Fibroblast of skin of back (primary cell): ENCODE measurements around the gene TULP4.
"Not testable (repeated sequence)": the region's sequence is repeated elsewhere in the genome, so short reads cannot be mapped to it uniquely, and the experiment has no call there.

ENCODE experiments used
- DNase-seq: peaks from one replicate; pipeline ENCODE4 v3.0.0-alpha.2; 2013

TULP4 gene

GRCh38 chr6:158328952-158329351 lies 16.7 kb downstream of the TULP4 start:
- DNase-seq, result no peak

GRCh38 chr6:158329531-158329930 lies 17.3 kb downstream of the TULP4 start:
- peak; percentile 13 for DNase-seq

GRCh38 chr6:158330016-158330415 lies 17.8 kb downstream of the TULP4 start:
- DNase-seq, result no peak

- no peak for DNase-seq
These were observed 20.0 kb downstream of the TULP4 start for GRCh38 chr6:158332237-158332636.

- DNase-seq, result no peak
These were observed 20.8 kb downstream of the TULP4 start for GRCh38 chr6:158333094-158333493.

GRCh38 chr6:158334534-158334933 lies 22.3 kb downstream of the TULP4 start:
- no peak for DNase-seq

- DNase-seq, result no peak
These were observed 25.1 kb downstream of the TULP4 start for GRCh38 chr6:158337332-158337731.

- DNase-seq, result no peak
These were observed 26.2 kb downstream of the TULP4 start for GRCh38 chr6:158338311-158339112.

- not testable (repeated sequence) for DNase-seq
These were observed 26.9 kb downstream of the TULP4 start for GRCh38 chr6:158339197-158339596.

GRCh38 chr6:158340252-158340651 lies 28.0 kb downstream of the TULP4 start:
- no peak for DNase-seq

- no peak for DNase-seq
These were observed 32.3 kb downstream of the TULP4 start for GRCh38 chr6:158344534-158344933.

- not testable (repeated sequence) for DNase-seq
These were observed 33.2 kb downstream of the TULP4 start for GRCh38 chr6:158345444-158345843.

- DNase-seq, result no peak
These were observed 35.1 kb downstream of the TULP4 start for GRCh38 chr6:158347335-158347734.

- DNase-seq, result not testable (repeated sequence)
These were observed 36.7 kb downstream of the TULP4 start for GRCh38 chr6:158348737-158349504.

- not testable (repeated sequence) for DNase-seq
These were observed 37.4 kb downstream of the TULP4 start for GRCh38 chr6:158349505-158350275.

- not testable (repeated sequence) for DNase-seq
These were observed 38.5 kb downstream of the TULP4 start for GRCh38 chr6:158350731-158351130.

- peak; percentile 77 for DNase-seq
These were observed 41.9 kb downstream of the TULP4 start for GRCh38 chr6:158353883-158354877.

GRCh38 chr6:158356586-158357546 lies 44.6 kb downstream of the TULP4 start:
- no peak for DNase-seq

GRCh38 chr6:158357570-158358216 lies 45.4 kb downstream of the TULP4 start:
- DNase-seq, result no peak
